Measurements from ENCODE around the gene ANO7. TPM values are rescaled to one million over a fixed set of nuclear protein-coding genes. Genes with fewer than 3 reads are reported as not detected.

ANO7 gene
- total and polyA plus RNA-seq, 2 of the 13 experiments (the other 11 are each of a cell fraction or from before 2014, with no cell fraction given) = 4.1 to 4.9 TPM

DNA sequence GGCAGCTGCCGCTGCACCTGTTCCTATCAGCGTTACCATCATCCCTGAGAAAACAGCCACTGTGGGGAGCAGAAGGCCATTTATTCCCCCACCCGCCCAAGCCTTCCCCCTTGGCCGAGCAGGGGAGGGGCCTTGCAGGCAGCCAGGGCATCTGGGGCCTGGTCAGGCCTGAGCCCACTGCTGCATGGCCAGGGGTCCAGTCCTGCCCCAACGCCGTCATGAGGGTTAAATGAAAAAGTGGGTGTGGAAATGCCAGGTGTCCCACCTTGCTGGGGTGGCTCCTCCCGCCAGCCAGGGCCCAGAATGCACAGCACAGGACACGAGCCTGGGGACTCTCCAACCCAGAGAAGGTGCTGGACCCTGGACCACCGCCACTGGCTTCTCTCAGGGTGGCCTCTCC lies 14.2 kb downstream of the ANO7 start:
- H3K4me3 ChIP-seq (replicated peaks in 1 of 3; ENCODE audit: insufficient read depth in 1 of 3, low read depth in 2 of 3, low read length in 3 of 3) = no peak overlapping the region
- DNase-seq (ENCODE audit: low spot score) (no peak), ATAC-seq (0 out of 3 replicates have a peak, but pooled peaks have one; percentile 2), FAIRE-seq (no peak)
- in situ Hi-C loops (cut with HindIII; ENCODE audit: extremely low pct_ligation_motif_present, low pct_unique_long_range_greater_than_20kb) = loop anchor here (25.0 kb wide), 1 partner anchor 640 kb away; the partner anchor contains the start of genes ANKMY1, DUSP28 and RNPEPL1
- H4K20me1 ChIP-seq (ENCODE audit: insufficient read depth, low read length) = no peaks in the 10 kb centered on the region
- peaks cover 14% of the 10 kb centered on the region for H3K4me1 ChIP-seq (ENCODE audit: insufficient read depth, low read length)
- no peaks in the 10 kb centered on the region for H3K9me3 ChIP-seq (ENCODE audit: low read length)
- no peak overlapping the region for H3K4me2 ChIP-seq (ENCODE audit: low read depth, low read length)
- H3K79me2 ChIP-seq (ENCODE audit: insufficient read depth, low read length) = no peaks in the 10 kb centered on the region
- no peaks in the 10 kb centered on the region for H3K36me3 ChIP-seq (replicated peaks in 1 of 2; ENCODE audit: control insufficient read depth in 1 of 2, insufficient read depth in 2 of 2, low read length in 2 of 2)
- ChIA-PET CTCF (ENCODE audit: low intra/inter-chr PET ratio, low total read pairs) (no interaction called here), POLR2A (no interaction called here)
- no TSS peak for BruUV-seq (replicated peaks)
- intact Hi-C loops (cut with micrococcal nuclease; ENCODE audit: unreplicated experiment) = no loop called here
- H3K27ac ChIP-seq (ENCODE audit: extremely low read length, insufficient read depth, low read length) = no peak overlapping the region
- peaks cover 19 to 55% of the 10 kb centered on the region in 2 experiments for H3K27me3 ChIP-seq (ENCODE audit: control insufficient read depth in 1 of 2, insufficient read depth in 2 of 2, low read length in 2 of 2)
- H2AFZ ChIP-seq (ENCODE audit: low read length) = no peak overlapping the region
- TF ChIP-seq PREB (CRISPR knock-in tag; IDR thresholded peaks at IDR 0.05) = no peak
- no peak for TF ChIP-seq JUNB (CRISPR knock-in tag; IDR thresholded peaks at IDR 0.05; ENCODE audit: borderline replicate concordance)
- TF ChIP-seq STAG1 (CRISPR knock-in tag; IDR thresholded peaks at IDR 0.05) = no peak
- TF ChIP-seq ZNF605 (CRISPR knock-in tag; IDR thresholded peaks at IDR 0.05) = 0 out of 2 replicates have a peak, but pooled peaks have one; percentile 10
- H3K9ac ChIP-seq (ENCODE audit: insufficient read depth, low read depth, low read length) = no peak overlapping the region
- 52% methylated on average over 6 of the region's 9 CpGs for WGBS (ENCODE audit: low lambda C conversion rate)

DNA sequence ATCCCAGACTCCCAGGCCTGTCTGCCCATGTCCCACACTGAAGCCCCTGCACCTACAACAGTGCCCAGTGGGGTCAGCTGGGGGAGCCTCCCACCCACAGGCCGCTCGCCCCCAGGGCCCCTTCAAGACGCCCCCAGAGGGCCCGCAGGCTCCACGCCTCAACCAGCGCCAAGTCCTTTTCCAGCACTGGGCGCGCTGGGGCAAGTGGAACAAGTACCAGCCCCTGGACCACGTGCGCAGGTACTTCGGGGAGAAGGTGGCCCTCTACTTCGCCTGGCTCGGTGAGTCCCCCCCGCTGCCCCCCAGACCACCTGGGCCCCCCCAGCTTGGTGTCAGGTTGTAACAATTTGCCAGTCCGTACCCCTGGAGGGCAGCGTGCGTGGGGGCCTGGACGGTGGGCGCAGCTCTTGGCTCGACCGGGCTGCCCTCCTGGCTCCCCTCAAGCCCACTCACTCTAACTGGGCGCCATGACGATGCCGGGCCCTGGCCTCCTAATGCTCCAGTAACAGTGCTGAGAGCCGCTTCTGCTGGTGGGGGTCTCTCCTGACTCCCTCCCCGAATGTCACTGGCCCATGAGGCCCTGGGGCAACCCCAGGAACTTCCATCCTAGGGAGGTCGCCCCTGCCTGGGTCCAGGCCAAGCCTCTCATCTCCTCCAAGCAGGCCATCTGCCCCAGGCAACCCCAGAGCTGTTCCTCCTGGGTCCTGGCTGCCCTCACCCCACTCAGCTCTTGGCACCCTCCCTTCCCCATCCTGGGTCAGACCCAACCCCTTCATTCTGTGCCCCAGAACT lies 14.9 kb downstream of the ANO7 start:
- ChIA-PET CTCF (ENCODE audit: low intra/inter-chr PET ratio, low total read pairs) (no interaction called here), POLR2A (no interaction called here)
- 52% methylated on average over 12 of the region's 27 CpGs for WGBS (ENCODE audit: low lambda C conversion rate)
- Histone ChIP-seq H3K36me3 (replicated peaks in 1 of 2; ENCODE audit: control insufficient read depth in 1 of 2, insufficient read depth in 2 of 2, low read length in 2 of 2) (no peaks in the 10 kb centered on the region), H3K9ac (ENCODE audit: insufficient read depth, low read depth, low read length) (no peak overlapping the region), H4K20me1 (ENCODE audit: insufficient read depth, low read length) (no peaks in the 10 kb centered on the region), H3K4me2 (ENCODE audit: low read depth, low read length) (no peak overlapping the region), H2AFZ (ENCODE audit: low read length) (no peak overlapping the region), H3K27me3 (ENCODE audit: control insufficient read depth in 1 of 2, insufficient read depth in 2 of 2, low read length in 2 of 2) (peaks cover 14 to 54% of the 10 kb centered on the region in 2 experiments), H3K79me2 (ENCODE audit: insufficient read depth, low read length) (no peaks in the 10 kb centered on the region), H3K4me1 (ENCODE audit: insufficient read depth, low read length) (peaks cover 21% of the 10 kb centered on the region), H3K9me3 (ENCODE audit: low read length) (no peaks in the 10 kb centered on the region), H3K27ac (ENCODE audit: extremely low read length, insufficient read depth, low read length) (no peak overlapping the region), H3K4me3 (replicated peaks in 1 of 3; ENCODE audit: insufficient read depth in 1 of 3, low read depth in 2 of 3, low read length in 3 of 3) (no peak overlapping the region)
- intact Hi-C loops (cut with micrococcal nuclease; ENCODE audit: unreplicated experiment) (no loop called here), in situ Hi-C loops (cut with HindIII; ENCODE audit: extremely low pct_ligation_motif_present, low pct_unique_long_range_greater_than_20kb) (loop anchor here (25.0 kb wide), 1 partner anchor 641 kb away; the partner anchor contains the start of genes ANKMY1, DUSP28 and RNPEPL1)
- ATAC-seq (no peak), FAIRE-seq (no peak), DNase-seq (ENCODE audit: low spot score) (no peak)
- BruUV-seq (replicated peaks) = no TSS peak
- TF ChIP-seq ZNF263 (CRISPR knock-in tag; IDR thresholded peaks at IDR 0.05) (0 out of 2 replicates have a peak, but pooled peaks have one; percentile 26), ZBTB33 (CRISPR knock-in tag; IDR thresholded peaks at IDR 0.05) (no peak)
